ENCODE measurements around the gene GALT.

GALT gene

GRCh38 chr9:34651876-34652601 is 5.6 kb downstream of the GALT start, which contains the start of gene IL11RA:
TSS of gene IL11RA (plus strand) at chr9:34652185. CDS start at chr9:34655218, 3,033 bp downstream.
- peak; percentile 97 for DNase-seq (ENCODE audit: low spot score)

GRCh38 chr9:34652602-34653000 is 6.1 kb downstream of the GALT start:
- DNase-seq (ENCODE audit: low spot score), result peak; percentile 25

GRCh38 chr9:34653151-34654072 is 6.9 kb downstream of the GALT start:
- DNase-seq (ENCODE audit: low spot score), result peak; percentile 52

- DNase-seq (ENCODE audit: low spot score), result peak; percentile 88
Measured at GRCh38 chr9:34654323-34655051, 8.0 kb downstream of the GALT start.

GRCh38 chr9:34655394-34655793 is 8.9 kb downstream of the GALT start:
- DNase-seq (ENCODE audit: low spot score), result no peak

- DNase-seq (ENCODE audit: low spot score), result no peak
Measured at GRCh38 chr9:34656992-34657391, 10.5 kb downstream of the GALT start.

- DNase-seq (ENCODE audit: low spot score), result no peak
Measured at GRCh38 chr9:34658461-34658860, 12.0 kb downstream of the GALT start.

GRCh38 chr9:34659592-34660253 is 13.2 kb downstream of the GALT start:
- DNase-seq (ENCODE audit: low spot score), result no peak

GRCh38 chr9:34662526-34663302 is 16.2 kb downstream of the GALT start, which contains the start of gene CCL27:
TSS of gene CCL27 (minus strand) at chr9:34662657. CDS start at chr9:34662633, 24 bp downstream.
- DNase-seq (ENCODE audit: low spot score), result no peak

- DNase-seq (ENCODE audit: low spot score), result no peak
Measured at GRCh38 chr9:34663303-34663605, 16.8 kb downstream of the GALT start.

- DNase-seq (ENCODE audit: low spot score), result peak; percentile 84
Measured at GRCh38 chr9:34664281-34665066, 18.0 kb downstream of the GALT start.

GRCh38 chr9:34665067-34665380 is 18.5 kb downstream of the GALT start:
- no peak for DNase-seq (ENCODE audit: low spot score)

- peak; percentile 97 for DNase-seq (ENCODE audit: low spot score)
Measured at GRCh38 chr9:34665381-34666250, 19.1 kb downstream of the GALT start.

- no peak for DNase-seq (ENCODE audit: low spot score)
Measured at GRCh38 chr9:34669809-34670562, 23.5 kb downstream of the GALT start.

- no peak for DNase-seq (ENCODE audit: low spot score)
Measured at GRCh38 chr9:34671307-34671706, 24.8 kb downstream of the GALT start.

- DNase-seq (ENCODE audit: low spot score), result no peak
Measured at GRCh38 chr9:34674440-34674839, 28.0 kb downstream of the GALT start.

- DNase-seq (ENCODE audit: low spot score), result peak; percentile 84
Measured at GRCh38 chr9:34675048-34675714, 28.7 kb downstream of the GALT start.

GRCh38 chr9:34675869-34676268 is 29.4 kb downstream of the GALT start:
- DNase-seq (ENCODE audit: low spot score), result peak; percentile 33
